CD8-positive, alpha-beta memory T cell (primary cell): ENCODE measurements around the gene HSD17B8. TPM values are rescaled to one million over a fixed set of nuclear protein-coding genes. Genes with fewer than 3 reads are reported as not detected.

Experiments used
- CTCF ChIA-PET: fragments of 350-600 bp; sonication (Branson Sonifier 250); formaldehyde crosslinking; loops from one replicate; lab custom pipeline; 2021; ENCODE audit warnings: antibody characterized with exemption; lab: Charles Lee
- POLR2A ChIA-PET: fragments of 350-600 bp; sonication (Branson Sonifier 250); formaldehyde crosslinking; loops from one replicate; lab custom pipeline; 2021; ENCODE audit warnings: antibody characterized with exemption; lab: Charles Lee
- DNase-seq, 5 donors: peaks; one replicate each; pipeline versions ENCODE4 v3.0.0 to v3.0.0-alpha.2; 2020 to 2022; ENCODE audit warnings: mixed read lengths in 1 of 5
- H3K27ac ChIP-seq: one replicate; pipeline ENCODE4 v1.7.0; 2013; ENCODE audit warnings: low read depth, mild to moderate bottlenecking, low read length, moderate library complexity
- H3K27me3 ChIP-seq: 2 replicates; pipeline ENCODE4 v1.7.0; 2013; ENCODE audit warnings: low read length, mild to moderate bottlenecking; ENCODE audit not compliant: insufficient read depth, poor library complexity, severe bottlenecking
- H3K36me3 ChIP-seq: 2 replicates; pipeline ENCODE4 v1.7.0; 2013; ENCODE audit warnings: mild to moderate bottlenecking, low read length, moderate library complexity; ENCODE audit not compliant: insufficient read depth
- H3K4me1 ChIP-seq: 2 replicates; pipeline ENCODE4 v1.7.0; 2013; ENCODE audit warnings: mild to moderate bottlenecking, low read length, moderate library complexity; ENCODE audit not compliant: insufficient read depth
- H3K4me3 ChIP-seq: 2 replicates; pipeline ENCODE4 v1.7.0; 2013; ENCODE audit warnings: mild to moderate bottlenecking, low read length
- H3K9me3 ChIP-seq: 2 replicates; pipeline ENCODE4 v1.7.0; 2013; ENCODE audit warnings: mild to moderate bottlenecking, low read length
- H3K27ac Mint-ChIP-seq, 8 donors: one replicate each; pipeline ENCODE4 v1.8.0; 2020 to 2021; ENCODE audit warnings: mixed read lengths in 8 of 8, mild to moderate bottlenecking in 6 of 8, inconsistent platforms in 3 of 8, moderate library complexity in 3 of 8
- H3K27me3 Mint-ChIP-seq, 2 donors: one replicate each; pipeline ENCODE4 v1.8.0; 2020 to 2021; ENCODE audit warnings: mixed read lengths in 2 of 2, mild to moderate bottlenecking in 1 of 2, moderate library complexity in 1 of 2
- H3K36me3 Mint-ChIP-seq, 3 donors: one replicate each; pipeline ENCODE4 v1.8.0; 2020 to 2021; ENCODE audit warnings: mixed read lengths in 3 of 3, inconsistent platforms in 1 of 3, mild to moderate bottlenecking in 1 of 3
- H3K4me1 Mint-ChIP-seq, 3 donors: one replicate each; pipeline ENCODE4 v1.8.0; 2020 to 2021; ENCODE audit warnings: mixed read lengths in 3 of 3, inconsistent platforms in 1 of 3, mild to moderate bottlenecking in 1 of 3
- H3K4me3 Mint-ChIP-seq, 7 donors: one replicate each; pipeline ENCODE4 v1.8.0; 2020 to 2021; ENCODE audit warnings: mixed read lengths in 7 of 7, mild to moderate bottlenecking in 6 of 7, moderate library complexity in 4 of 7, inconsistent platforms in 2 of 7
- H3K9me3 Mint-ChIP-seq, 5 donors: one replicate each; pipeline ENCODE4 v1.8.0; 2020 to 2022; ENCODE audit warnings: mixed read lengths in 5 of 5, mild to moderate bottlenecking in 3 of 5, moderate library complexity in 2 of 5, inconsistent platforms in 1 of 5
- polyA plus RNA-seq: library from polyadenylated mRNA; unstranded; fragments of 300-500 nt; fragmentation: Illumina TruSeq; gene quantifications from one replicate; pipeline ENCODE4 v1.2.3, GENCODE V29; 2021
- total RNA-seq, 2 experiments: library from RNA; stranded (reverse); gene quantifications; one replicate each; pipeline ENCODE4 v1.2.3, GENCODE V29; 2021

Gene HSD17B8
- total and polyA plus RNA-seq, 3 experiments from 2014 or later = 21.3 to 50.7 (median 23.5) TPM

DNA sequence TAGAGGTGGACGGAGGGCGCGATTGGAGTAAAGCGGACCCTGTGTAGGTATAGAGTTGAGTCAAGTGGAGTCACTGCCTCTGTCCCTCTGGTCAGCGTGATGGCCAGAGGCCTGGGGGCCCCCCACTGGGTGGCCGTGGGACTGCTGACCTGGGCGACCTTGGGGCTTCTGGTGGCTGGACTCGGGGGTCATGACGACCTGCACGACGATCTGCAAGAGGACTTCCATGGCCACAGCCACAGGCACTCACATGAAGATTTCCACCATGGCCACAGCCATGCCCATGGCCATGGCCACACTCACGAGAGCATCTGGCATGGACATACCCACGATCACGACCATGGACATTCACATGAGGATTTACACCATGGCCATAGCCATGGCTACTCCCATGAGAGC, 3.3 kb upstream of the HSD17B8 start:
- H3K9me3 ChIP-seq = no peaks in the 10 kb centered on the region
- Mint-ChIP-seq H3K9me3 (no peaks in the 10 kb centered on the region), H3K27me3 (no peaks in the 10 kb centered on the region), H3K27ac (peak overlapping the region; percentile 98 to 100 (median 99)), H3K4me3 (peak overlapping the region; percentile 98 to 100 (median 99)), H3K4me1 (peaks cover 69 to 84% (median 83%) of the 10 kb centered on the region in 3 donors), H3K36me3 (peaks cover 13 to 69% (median 22%) of the 10 kb centered on the region in 3 donors)
- ChIA-PET POLR2A (no interaction called here), CTCF (no interaction called here)
- H3K27me3 ChIP-seq = no peaks in the 10 kb centered on the region
- H3K27ac ChIP-seq = peak overlapping the region; percentile 92
- peaks cover 70% of the 10 kb centered on the region for H3K4me1 ChIP-seq
- peaks cover 30% of the 10 kb centered on the region for H3K36me3 ChIP-seq
- DNase-seq = no peak
- H3K4me3 ChIP-seq = peak overlapping the region; percentile 96

DNA sequence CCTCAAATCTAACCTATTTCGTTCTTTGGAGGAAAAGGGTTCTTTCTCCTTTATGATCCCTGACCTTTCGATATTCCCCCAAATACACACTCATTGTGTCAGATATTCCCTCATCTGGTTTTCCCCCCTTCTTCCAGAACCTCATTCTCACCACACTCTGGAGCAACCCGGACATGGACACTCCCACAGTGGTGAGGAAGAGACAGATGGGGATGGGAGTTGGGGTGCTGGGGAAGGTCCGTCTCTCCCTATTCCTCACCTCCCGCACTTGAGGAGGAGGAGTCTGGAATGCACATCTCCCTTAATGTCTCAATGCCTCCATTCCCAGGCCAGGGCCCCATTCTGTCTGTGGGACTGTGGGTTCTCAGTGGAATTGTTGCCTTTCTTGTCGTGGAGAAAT, 2.5 kb upstream of the HSD17B8 start:
- Mint-ChIP-seq H3K9me3 (no peaks in the 10 kb centered on the region), H3K4me3 (peak overlapping the region; percentile 98 to 100 (median 99)), H3K4me1 (peaks cover 70 to 87% (median 85%) of the 10 kb centered on the region in 3 donors), H3K36me3 (peaks cover 12 to 62% (median 20%) of the 10 kb centered on the region in 3 donors), H3K27ac (peak overlapping the region in 7 of 8 donors; percentile 12 to 99 (median 83)), H3K27me3 (no peaks in the 10 kb centered on the region)
- peak overlapping the region; percentile 92 for H3K27ac ChIP-seq
- ChIA-PET CTCF (no interaction called here), POLR2A (no interaction called here)
- H3K27me3 ChIP-seq = no peaks in the 10 kb centered on the region
- no peaks in the 10 kb centered on the region for H3K9me3 ChIP-seq
- DNase-seq = no peak
- peak overlapping the region; percentile 96 for H3K4me3 ChIP-seq
- H3K4me1 ChIP-seq = peaks cover 70% of the 10 kb centered on the region
- H3K36me3 ChIP-seq = peaks cover 23% of the 10 kb centered on the region

DNA sequence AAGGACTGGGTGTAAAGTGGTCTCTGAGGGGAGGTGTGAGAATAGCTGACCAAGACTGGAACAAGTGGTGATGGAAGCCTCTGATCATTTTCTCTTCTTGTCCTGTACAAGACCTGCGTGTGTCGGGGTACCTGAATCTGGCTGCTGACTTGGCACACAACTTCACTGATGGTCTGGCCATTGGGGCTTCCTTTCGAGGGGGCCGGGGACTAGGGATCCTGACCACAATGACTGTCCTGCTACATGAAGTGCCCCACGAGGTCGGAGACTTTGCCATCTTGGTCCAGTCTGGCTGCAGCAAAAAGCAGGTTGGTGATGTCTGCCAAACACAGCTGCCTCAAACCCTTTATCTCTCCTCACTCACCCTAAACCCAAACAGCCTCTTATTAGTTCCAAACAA, 1.7 kb upstream of the HSD17B8 start:
- Mint-ChIP-seq H3K9me3 (no peaks in the 10 kb centered on the region), H3K4me3 (peak overlapping the region in 6 of 7 donors; percentile 62 to 100 (median 99)), H3K36me3 (peaks cover 12 to 55% (median 15%) of the 10 kb centered on the region in 3 donors), H3K27ac (peak overlapping the region in 6 of 8 donors; percentile 10 to 79 (median 55)), H3K27me3 (no peaks in the 10 kb centered on the region), H3K4me1 (peaks cover 66 to 83% (median 76%) of the 10 kb centered on the region in 3 donors)
- Histone ChIP-seq H3K4me1 (peaks cover 65% of the 10 kb centered on the region), H3K4me3 (no peak overlapping the region), H3K27ac (no peak overlapping the region), H3K36me3 (peaks cover 19% of the 10 kb centered on the region), H3K27me3 (no peaks in the 10 kb centered on the region), H3K9me3 (no peaks in the 10 kb centered on the region)
- DNase-seq = no peak
- ChIA-PET POLR2A (interaction anchor here (1.3 kb wide), 1 partner anchor 74 kb away, joined by 3 read pairs; the partner anchor contains the start of gene B3GALT4), CTCF (interaction anchor here (1.0 kb wide), 1 partner anchor 46 kb away, joined by 3 read pairs; no protein-coding TSS in a partner anchor)

DNA sequence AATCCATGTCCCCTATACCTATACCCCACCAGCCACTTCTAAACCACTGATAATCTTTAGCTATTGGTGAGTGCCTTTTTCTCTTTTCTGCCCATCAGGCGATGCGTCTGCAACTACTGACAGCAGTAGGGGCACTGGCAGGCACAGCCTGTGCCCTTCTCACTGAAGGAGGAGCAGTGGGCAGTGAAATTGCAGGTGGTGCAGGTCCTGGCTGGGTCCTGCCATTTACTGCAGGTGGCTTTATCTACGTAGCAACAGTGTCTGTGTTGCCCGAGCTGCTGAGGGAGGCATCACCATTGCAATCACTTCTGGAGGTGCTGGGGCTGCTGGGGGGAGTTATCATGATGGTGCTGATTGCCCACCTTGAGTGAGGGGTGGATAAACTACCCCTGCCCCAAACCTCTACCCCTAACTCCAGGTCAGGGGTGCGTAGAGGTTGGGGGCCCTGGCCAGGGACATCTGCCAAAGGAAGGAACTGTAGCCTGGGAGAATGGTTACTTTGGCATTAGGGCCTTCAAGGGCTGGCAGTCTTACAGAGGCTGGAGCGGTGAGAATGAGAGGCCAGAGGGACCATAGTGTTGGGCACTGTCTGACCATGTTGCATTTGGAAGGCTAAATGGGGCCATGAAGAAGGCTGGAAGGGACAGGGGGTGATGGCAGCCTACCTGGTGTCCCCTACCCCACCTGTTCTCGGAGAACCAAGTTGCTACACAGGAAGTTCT, 851 bp upstream of the HSD17B8 start:
- H3K27me3 ChIP-seq = no peaks in the 10 kb centered on the region
- Mint-ChIP-seq H3K27ac (peak overlapping the region; percentile 50 to 96 (median 81)), H3K27me3 (no peaks in the 10 kb centered on the region), H3K4me3 (peak overlapping the region; percentile 90 to 100 (median 95)), H3K36me3 (peaks cover 10 to 55% (median 12%) of the 10 kb centered on the region in 3 donors), H3K4me1 (peaks cover 60 to 76% (median 69%) of the 10 kb centered on the region in 3 donors), H3K9me3 (no peaks in the 10 kb centered on the region)
- no peak for DNase-seq
- peak overlapping the region; percentile 83 for H3K4me3 ChIP-seq
- CTCF ChIA-PET = interaction anchor here (1.0 kb wide), 1 partner anchor 45 kb away, joined by 3 read pairs; no protein-coding TSS in a partner anchor
- H3K4me1 ChIP-seq = peaks cover 61% of the 10 kb centered on the region
- POLR2A ChIA-PET = interaction anchor here (0.5 to 1.3 kb wide), 2 partner anchors 73 to 103 kb away, joined by 3 to 4 read pairs; partner anchors contain the start of gene B3GALT4
- H3K9me3 ChIP-seq = no peaks in the 10 kb centered on the region
- H3K36me3 ChIP-seq = peaks cover 19% of the 10 kb centered on the region
- H3K27ac ChIP-seq = no peak overlapping the region

DNA sequence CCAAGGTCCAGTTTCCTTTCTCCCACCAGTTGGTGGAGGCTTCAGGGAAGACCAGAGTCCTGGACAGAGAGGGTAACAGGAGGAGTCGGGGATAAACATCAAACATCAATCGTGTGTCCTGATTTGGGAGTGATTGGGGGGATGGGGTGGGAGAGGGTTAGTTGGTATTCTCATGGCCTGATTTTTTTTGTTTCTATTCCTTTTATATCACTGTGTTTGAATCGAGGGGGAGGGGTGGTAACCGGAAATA, 365 bp upstream of the HSD17B8 start:
- Histone ChIP-seq H3K36me3 (peaks cover 19% of the 10 kb centered on the region), H3K27ac (no peak overlapping the region), H3K4me3 (peak overlapping the region; percentile 83), H3K4me1 (peaks cover 62% of the 10 kb centered on the region), H3K27me3 (no peaks in the 10 kb centered on the region), H3K9me3 (no peaks in the 10 kb centered on the region)
- ChIA-PET POLR2A (interaction anchor here (1.0 to 1.6 kb wide), 4 partner anchors 10 to 45 kb away, joined by 3 to 5 read pairs (median 4); no protein-coding TSS in a partner anchor), CTCF (interaction anchor here (1.7 kb wide), 1 partner anchor 44 kb away, joined by 4 read pairs; no protein-coding TSS in a partner anchor)
- DNase-seq = no peak
- peak overlapping the region in 7 of 8 donors; percentile 58 to 96 (median 83) for H3K27ac Mint-ChIP-seq
- H3K36me3 Mint-ChIP-seq = peaks cover 10 to 59% (median 12%) of the 10 kb centered on the region in 3 donors
- H3K4me3 Mint-ChIP-seq = peak overlapping the region; percentile 90 to 99 (median 94)
- H3K4me1 Mint-ChIP-seq = peaks cover 62 to 76% (median 69%) of the 10 kb centered on the region in 3 donors
- no peaks in the 10 kb centered on the region for H3K27me3 Mint-ChIP-seq
- H3K9me3 Mint-ChIP-seq = no peaks in the 10 kb centered on the region

DNA sequence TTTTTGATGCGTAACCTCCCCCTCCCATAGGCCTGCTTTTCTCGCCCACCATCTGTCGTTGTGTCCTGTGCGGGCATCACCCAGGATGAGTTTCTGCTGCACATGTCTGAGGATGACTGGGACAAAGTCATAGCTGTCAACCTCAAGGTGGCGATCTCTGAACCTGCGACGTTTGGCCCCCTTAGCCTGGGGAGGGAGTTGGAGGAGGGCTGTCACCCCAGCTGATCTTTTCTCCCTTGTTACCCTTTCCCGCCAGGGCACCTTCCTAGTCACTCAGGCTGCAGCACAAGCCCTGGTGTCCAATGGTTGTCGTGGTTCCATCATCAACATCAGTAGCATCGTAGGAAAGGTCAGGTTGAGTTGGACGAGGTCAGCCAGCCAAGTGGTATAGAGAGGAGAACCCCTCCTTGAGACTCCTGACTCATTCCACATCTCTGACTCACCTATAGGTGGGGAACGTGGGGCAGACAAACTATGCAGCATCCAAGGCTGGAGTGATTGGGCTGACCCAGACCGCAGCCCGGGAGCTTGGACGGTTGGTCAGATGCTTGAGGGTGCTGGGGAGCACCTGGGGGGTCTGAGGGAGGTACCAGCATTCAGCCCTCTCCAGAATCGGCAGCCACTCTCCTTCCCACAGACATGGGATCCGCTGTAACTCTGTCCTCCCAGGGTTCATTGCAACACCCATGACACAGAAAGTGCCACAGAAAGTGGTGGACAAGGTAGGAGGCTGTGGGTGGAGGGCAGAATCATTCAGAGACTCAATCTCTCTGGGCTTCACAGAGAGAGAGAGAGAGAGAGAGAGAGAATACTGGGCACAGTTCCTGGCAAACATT, 954 bp downstream of the HSD17B8 start:
- Mint-ChIP-seq H3K4me1 (peaks cover 64 to 76% (median 67%) of the 10 kb centered on the region in 3 donors), H3K27me3 (no peaks in the 10 kb centered on the region), H3K36me3 (peaks cover 14 to 63% (median 16%) of the 10 kb centered on the region in 3 donors), H3K9me3 (no peaks in the 10 kb centered on the region), H3K27ac (peak overlapping the region; percentile 77 to 96 (median 91)), H3K4me3 (peak overlapping the region; percentile 90 to 99 (median 94))
- Histone ChIP-seq H3K4me1 (peaks cover 59% of the 10 kb centered on the region), H3K4me3 (peak overlapping the region; percentile 83), H3K27ac (peak overlapping the region; percentile 60), H3K36me3 (peaks cover 28% of the 10 kb centered on the region), H3K27me3 (no peaks in the 10 kb centered on the region), H3K9me3 (no peaks in the 10 kb centered on the region)
- CTCF ChIA-PET = interaction anchor here (1.4 to 1.7 kb wide), 2 partner anchors 43 to 191 kb away, joined by 4 read pairs; no protein-coding TSS in a partner anchor
- peak in 1 of 5 donors; percentile 36 for DNase-seq
- POLR2A ChIA-PET = interaction anchor here (0.6 to 1.6 kb wide), 4 partner anchors 22 to 193 kb away, joined by 3 to 4 read pairs (median 4); no protein-coding TSS in a partner anchor

DNA sequence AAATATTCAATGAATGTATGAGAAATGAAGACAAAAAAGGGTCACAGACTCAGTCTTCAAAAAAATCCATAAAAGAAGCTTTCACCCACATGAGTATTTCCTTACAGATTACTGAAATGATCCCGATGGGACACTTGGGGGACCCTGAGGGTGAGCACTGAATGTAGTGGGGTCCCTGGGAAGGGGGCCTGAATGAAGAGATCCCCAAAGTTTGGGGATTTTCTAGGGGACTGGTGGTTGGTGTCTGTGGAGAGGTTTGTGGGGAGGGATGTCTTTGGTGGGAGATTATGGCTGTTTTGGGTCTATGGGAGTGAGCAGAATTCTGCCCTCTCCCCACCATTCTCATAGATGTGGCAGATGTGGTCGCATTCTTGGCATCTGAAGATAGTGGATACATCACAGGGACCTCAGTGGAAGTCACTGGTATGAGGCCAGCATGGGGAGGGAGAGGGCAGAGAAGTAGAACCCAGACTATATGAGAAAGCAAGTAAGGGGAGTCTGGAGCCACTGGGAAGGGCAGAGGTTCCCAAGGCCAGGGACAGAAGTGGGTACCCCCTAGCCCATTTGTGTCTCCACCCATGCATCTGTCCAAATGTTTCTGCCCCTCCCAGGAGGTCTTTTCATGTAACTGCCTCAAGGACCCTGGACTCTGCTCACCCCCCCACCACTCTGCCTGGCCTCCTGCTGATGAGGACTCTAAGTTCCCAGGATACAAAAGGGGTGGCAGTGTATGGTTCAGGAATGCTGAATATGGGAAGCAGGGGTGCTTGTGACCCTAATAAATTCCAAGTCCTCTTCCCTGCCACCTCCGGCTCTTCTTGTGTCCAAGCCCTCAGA, 1.8 kb downstream of the HSD17B8 start:
- Histone ChIP-seq H3K36me3 (peaks cover 34% of the 10 kb centered on the region), H3K27ac (no peak overlapping the region), H3K4me1 (peaks cover 57% of the 10 kb centered on the region), H3K4me3 (no peak overlapping the region), H3K9me3 (no peaks in the 10 kb centered on the region), H3K27me3 (no peaks in the 10 kb centered on the region)
- POLR2A ChIA-PET = no interaction called here
- H3K27ac Mint-ChIP-seq = peak overlapping the region; percentile 22 to 96 (median 84)
- CTCF ChIA-PET = no interaction called here
- peaks cover 16 to 61% (median 19%) of the 10 kb centered on the region in 3 donors for H3K36me3 Mint-ChIP-seq
- H3K27me3 Mint-ChIP-seq = no peaks in the 10 kb centered on the region
- no peak for DNase-seq
- peak overlapping the region; percentile 76 to 99 (median 94) for H3K4me3 Mint-ChIP-seq
- H3K9me3 Mint-ChIP-seq = no peaks in the 10 kb centered on the region
- H3K4me1 Mint-ChIP-seq = peaks cover 57 to 68% (median 59%) of the 10 kb centered on the region in 3 donors
